Endothelial cell of umbilical vein (primary cell): ENCODE results near the gene UNCX. TPM values are rescaled to one million over a fixed set of nuclear protein-coding genes. Genes with fewer than 3 reads are reported as not detected.
A peak's percentile ranks its signal among the peaks of the same experiment; 100 is the strongest.

Experiments used
- BruUV-seq: library from RNA; stranded (reverse); fragments of 400-500 nt; replicated peaks from 2 replicates; lab custom pipeline; 2021; lab: Mats Ljungman, UMichigan
- CTCF ChIA-PET: fragments of 300-600, 350-600 bp; sonication (Branson Sonifier 250); formaldehyde crosslinking; loops from one replicate; lab custom pipeline; 2021; ENCODE audit warnings: antibody characterized with exemption, inconsistent platforms; lab: Charles Lee
- POLR2A ChIA-PET: fragments of 300-600, 350-600 bp; sonication (Branson Sonifier 250); formaldehyde crosslinking; loops from one replicate; lab custom pipeline; 2021; ENCODE audit warnings: antibody characterized with exemption, inconsistent platforms; lab: Charles Lee
- DNase-seq: peaks from one replicate; pipeline ENCODE4 v3.0.0-alpha.2; 2011; ENCODE audit warnings: low read depth, low spot score
- FAIRE-seq: peaks from 2 replicates; lab custom pipeline; 2011; peaks lifted over from hg19 to GRCh38; lab: Jason Lieb, UNC
- H2AFZ ChIP-seq: 2 replicates; pipeline ENCODE4 v1.6.0; 2012; ENCODE audit warnings: low read depth, low read length, control low read depth, inconsistent platforms
- H3K27ac ChIP-seq: 2 replicates; pipeline ENCODE4 v1.5.1; 2011; ENCODE audit warnings: low read depth, mild to moderate bottlenecking, control low read depth, low read length, moderate library complexity; ENCODE audit not compliant: insufficient read depth
- H3K27me3 ChIP-seq, 2 experiments: 2 replicates each; pipeline versions ENCODE4 v1.6.0 to v1.6.1; 2011; ENCODE audit warnings: low read length in 2 of 2, mixed read lengths in 1 of 2; ENCODE audit not compliant: control insufficient read depth in 2 of 2, insufficient read depth in 2 of 2
- H3K36me3 ChIP-seq, 2 experiments: 2 replicates in 1 of 2; 3 replicates in 1 of 2; pipeline ENCODE4 v1.5.1; 2011; ENCODE audit warnings: low read length in 2 of 2, mild to moderate bottlenecking in 1 of 2, moderate library complexity in 1 of 2; ENCODE audit not compliant: control insufficient read depth in 2 of 2, insufficient read depth in 2 of 2; ENCODE audit errors: extremely low read depth in 1 of 2
- H3K4me1 ChIP-seq: 3 replicates; pipeline ENCODE4 v1.5.1; 2011; ENCODE audit warnings: mild to moderate bottlenecking, low read length; ENCODE audit not compliant: control insufficient read depth, insufficient read depth; ENCODE audit errors: extremely low read depth
- H3K4me2 ChIP-seq: 2 replicates; pipeline ENCODE4 v1.6.1; 2011; ENCODE audit warnings: low read length, control low read depth, mixed read lengths; ENCODE audit not compliant: insufficient read depth
- H3K4me3 ChIP-seq, 3 experiments: fragments of 200-600 bp in 1 of 3; sonication (generic), shearing (Covaris generic) in 1 of 3; replicated peaks in 1 of 3; 2 replicates each; pipeline ENCODE4 v1.5.1; 2011 to 2016; ENCODE audit warnings: control low read depth in 3 of 3, low read length in 3 of 3, mild to moderate bottlenecking in 2 of 3, inconsistent platforms in 1 of 3, low read depth in 1 of 3, moderate library complexity in 1 of 3; ENCODE audit not compliant: insufficient read depth in 1 of 3
- H3K79me2 ChIP-seq: 2 replicates; pipeline ENCODE4 v1.6.0; 2012; ENCODE audit warnings: low read length, inconsistent platforms; ENCODE audit not compliant: control insufficient read depth, insufficient read depth
- H3K9ac ChIP-seq: replicated peaks from 2 replicates; pipeline ENCODE3; 2011; ENCODE audit warnings: low read length, control low read depth; ENCODE audit not compliant: insufficient read depth; ENCODE audit errors: extremely low read depth
- H3K9me1 ChIP-seq: replicated peaks from 3 replicates; pipeline ENCODE4 v1.6.0; 2011; ENCODE audit warnings: mild to moderate bottlenecking, low read length; ENCODE audit not compliant: control insufficient read depth, insufficient read depth; ENCODE audit errors: extremely low read depth
- H3K9me3 ChIP-seq: replicated peaks from 2 replicates; pipeline ENCODE4 v1.5.1; 2012; ENCODE audit warnings: low read length, inconsistent platforms; ENCODE audit not compliant: control insufficient read depth, insufficient read depth
- H4K20me1 ChIP-seq: replicated peaks from 2 replicates; pipeline ENCODE3; 2011; ENCODE audit warnings: mild to moderate bottlenecking, low read length; ENCODE audit not compliant: control insufficient read depth, insufficient read depth; ENCODE audit errors: extremely low read depth
- EZH2 ChIP-seq: IDR thresholded peaks from 2 replicates; pipeline ENCODE4 v1.6.1; 2012; ENCODE audit warnings: borderline replicate concordance, low read depth, mild to moderate bottlenecking, moderate library complexity, low read length, inconsistent platforms; ENCODE audit not compliant: severe bottlenecking
- FOS ChIP-seq: IDR thresholded peaks from 2 replicates; pipeline ENCODE4 v1.6.1; 2011; ENCODE audit warnings: mild to moderate bottlenecking, low read length, moderate library complexity, borderline replicate concordance; ENCODE audit not compliant: insufficient read depth
- GATA2 ChIP-seq: IDR thresholded peaks from 2 replicates; pipeline ENCODE4 v1.7.0; 2011; ENCODE audit warnings: low read depth, mild to moderate bottlenecking, moderate library complexity, mixed read lengths, low read length; ENCODE audit not compliant: insufficient read length, insufficient read depth
- JUN ChIP-seq: IDR thresholded peaks from 2 replicates; pipeline ENCODE4 v1.6.1; 2011; ENCODE audit warnings: borderline replicate concordance, low read depth; ENCODE audit not compliant: insufficient read length, insufficient read depth
- MYC ChIP-seq: IDR thresholded peaks from one replicate; pipeline ENCODE4 v1.6.1; 2011; ENCODE audit warnings: mild to moderate bottlenecking, low read depth, low read length
- POLR2A ChIP-seq: IDR thresholded peaks from 2 replicates; pipeline ENCODE4 v1.6.1; 2012; ENCODE audit warnings: low read depth, mild to moderate bottlenecking, control low read depth, low read length
- POLR2AphosphoS5 ChIP-seq: IDR thresholded peaks from 2 replicates; pipeline ENCODE4 v1.6.1; 2012; ENCODE audit warnings: low read depth, mild to moderate bottlenecking, control low read depth, low read length, moderate library complexity; ENCODE audit not compliant: insufficient read depth
- dilution Hi-C: fragments of 300-500 bp; cut with MboI; formaldehyde crosslinking; loops from one replicate; pipeline ENCODE4 v1.15.0; 2019; ENCODE audit warnings: low sequenced_read_pairs; ENCODE audit not compliant: extremely low pct_ligation_motif_present
- intact Hi-C: fragments of 100-400 bp; cut with micrococcal nuclease; formaldehyde crosslinking; loops from one replicate; pipeline ENCODE4 v1.10.0; 2022
- polyA plus RNA-seq, 4 experiments: library from polyadenylated mRNA; depleted of rRNA in 3 of 4; stranded (reverse) in 3 of 4; unstranded in 1 of 4; fragments of >200 nt; gene quantifications; 2 replicates each; pipeline versions ENCODE4 v1.2.1 to v1.2.3, GENCODE V29; 2011 to 2012; ENCODE audit warnings: missing spikeins in 1 of 4
- total RNA-seq: library from RNA; stranded (reverse); gene quantifications from 2 replicates; pipeline ENCODE4 v1.2.3, GENCODE V29; 2021
- TF ChIP-seq, protein P1 (sequence below): IDR thresholded peaks from 2 replicates; pipeline ENCODE4 v1.6.1; 2011; ENCODE audit not compliant: insufficient read depth, insufficient read length
- TF ChIP-seq, protein P2 (sequence below), 2 donors: IDR thresholded peaks; 1 replicate in 1 of 2; 2 replicates in 1 of 2; pipeline ENCODE4 v1.5.1; 2011; ENCODE audit warnings: low read length in 2 of 2, mild to moderate bottlenecking in 2 of 2, moderate library complexity in 2 of 2, control low read depth in 1 of 2, inconsistent platforms in 1 of 2, low read depth in 1 of 2; ENCODE audit not compliant: insufficient read depth in 1 of 2; ENCODE audit errors: extremely low read depth in 1 of 2

Gene UNCX
- total and polyA plus RNA-seq, 2 donors (not counting 3 experiments of a cell fraction or from before 2014, with no cell fraction given), result not detected

DNA sequence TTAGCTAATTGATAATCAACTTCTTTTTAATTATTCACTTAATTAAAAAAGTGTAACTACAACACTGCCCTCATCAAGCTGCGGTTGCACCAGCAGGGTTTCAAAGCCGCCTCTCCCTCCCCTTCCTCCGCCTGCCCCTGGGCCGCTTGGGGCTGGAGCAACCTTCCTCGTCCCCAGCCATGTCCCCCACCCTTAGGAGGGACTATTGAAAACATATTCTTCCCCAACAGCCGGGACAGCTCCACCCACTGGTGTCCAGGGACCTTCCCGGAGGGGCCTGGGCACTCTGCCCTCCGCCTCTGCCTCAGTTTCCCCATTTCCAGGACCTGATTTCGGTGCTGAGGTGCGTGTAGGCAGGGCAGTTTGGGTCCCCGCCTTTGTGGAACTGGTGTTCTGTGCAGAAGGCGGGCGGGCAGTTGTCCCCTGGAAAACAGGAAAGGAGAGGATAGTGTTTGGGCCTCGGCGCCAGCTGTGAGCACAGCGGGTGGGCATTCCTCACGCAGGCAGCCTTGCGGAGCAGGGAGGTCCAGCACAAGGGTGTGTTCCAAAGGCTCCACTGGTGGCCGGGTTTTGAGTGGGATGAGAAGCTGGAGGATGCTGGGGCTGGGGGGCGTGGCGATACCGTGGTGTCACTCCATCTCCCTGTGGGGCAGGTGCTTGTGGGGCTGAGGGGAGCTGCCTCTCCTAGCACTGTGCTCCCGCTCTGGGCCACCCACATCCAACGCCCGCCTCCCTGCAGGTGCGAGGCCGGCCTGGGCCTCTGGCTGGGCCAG, 15.7 kb downstream of the UNCX start:
- Histone ChIP-seq H2AFZ (no peak overlapping the region), H3K9me3 (no peaks in the 10 kb centered on the region), H3K27ac (no peak overlapping the region), H3K4me1 (no peaks in the 10 kb centered on the region), H3K9me1 (no peaks in the 10 kb centered on the region), H3K9ac (no peak overlapping the region), H3K27me3 (peaks cover 59 to 71% of the 10 kb centered on the region in 2 experiments), H4K20me1 (no peaks in the 10 kb centered on the region), H3K79me2 (no peaks in the 10 kb centered on the region), H3K4me2 (no peak overlapping the region), H3K36me3 (no peaks in the 10 kb centered on the region), H3K4me3 (no peak overlapping the region)
- FAIRE-seq, result no peak
- ChIA-PET POLR2A (no interaction called here), CTCF (interaction anchor here (1.0 to 1.8 kb wide), 3 partner anchors 8 to 184 kb away, joined by 3 to 5 read pairs (median 3); no protein-coding TSS in a partner anchor)
- BruUV-seq, result no TSS peak
- DNase-seq, result no peak
- dilution Hi-C loops, result no loop called here
- intact Hi-C loops, result no loop called here
- TF ChIP-seq, protein P1, sequence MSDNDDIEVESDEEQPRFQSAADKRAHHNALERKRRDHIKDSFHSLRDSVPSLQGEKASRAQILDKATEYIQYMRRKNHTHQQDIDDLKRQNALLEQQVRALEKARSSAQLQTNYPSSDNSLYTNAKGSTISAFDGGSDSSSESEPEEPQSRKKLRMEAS, result no peak
- TF ChIP-seq GATA2, result no peak
- TF ChIP-seq POLR2A, result no peak
- no peak for TF ChIP-seq POLR2AphosphoS5
- TF ChIP-seq EZH2, result peak; percentile 83

DNA sequence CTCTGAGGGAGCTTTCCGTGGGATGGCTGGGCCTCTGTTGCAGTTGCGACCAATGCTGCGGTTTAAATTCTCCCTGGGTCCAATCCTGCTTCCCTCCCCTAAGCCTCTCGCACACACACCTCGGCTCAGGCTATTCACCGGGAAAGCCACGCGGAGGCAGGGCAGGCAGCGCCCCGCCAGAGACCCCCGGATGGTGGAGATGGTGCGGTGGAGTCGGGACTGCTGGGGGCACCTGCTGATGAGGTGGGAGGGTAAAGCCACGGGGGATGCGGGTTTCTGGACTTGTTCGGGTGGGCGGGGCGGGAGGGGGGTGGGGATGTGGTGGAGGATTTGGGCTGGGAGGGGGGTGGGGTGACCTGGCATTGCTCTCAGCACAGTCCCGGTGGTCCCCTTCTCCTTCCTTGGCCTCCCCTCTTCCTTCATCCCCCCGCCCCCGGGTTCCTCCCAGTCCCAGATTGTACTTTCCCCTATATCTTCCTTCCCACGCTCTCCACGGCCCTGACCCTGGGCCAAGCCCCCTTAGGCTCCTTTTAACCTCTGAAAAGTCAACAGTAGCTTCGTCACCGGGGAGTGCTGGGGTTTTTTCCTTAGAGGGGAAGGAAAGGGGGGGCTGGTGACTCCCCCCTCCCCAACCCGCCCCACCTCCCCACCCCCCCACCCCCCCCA, 16.4 kb downstream of the UNCX start:
- Histone ChIP-seq H3K27me3 (peaks cover 53 to 64% of the 10 kb centered on the region in 2 experiments), H3K9me1 (no peaks in the 10 kb centered on the region), H2AFZ (no peak overlapping the region), H4K20me1 (no peaks in the 10 kb centered on the region), H3K4me1 (no peaks in the 10 kb centered on the region), H3K79me2 (no peaks in the 10 kb centered on the region), H3K4me2 (no peak overlapping the region), H3K9me3 (no peaks in the 10 kb centered on the region), H3K4me3 (no peak overlapping the region), H3K9ac (no peak overlapping the region), H3K27ac (no peak overlapping the region), H3K36me3 (no peaks in the 10 kb centered on the region)
- no TSS peak for BruUV-seq
- TF ChIP-seq POLR2AphosphoS5 (no peak), EZH2 (no peak), JUN (no peak), FOS (no peak), MYC (no peak), GATA2 (no peak), POLR2A (no peak)
- TF ChIP-seq, protein P1, result no peak
- TF ChIP-seq, protein P2, sequence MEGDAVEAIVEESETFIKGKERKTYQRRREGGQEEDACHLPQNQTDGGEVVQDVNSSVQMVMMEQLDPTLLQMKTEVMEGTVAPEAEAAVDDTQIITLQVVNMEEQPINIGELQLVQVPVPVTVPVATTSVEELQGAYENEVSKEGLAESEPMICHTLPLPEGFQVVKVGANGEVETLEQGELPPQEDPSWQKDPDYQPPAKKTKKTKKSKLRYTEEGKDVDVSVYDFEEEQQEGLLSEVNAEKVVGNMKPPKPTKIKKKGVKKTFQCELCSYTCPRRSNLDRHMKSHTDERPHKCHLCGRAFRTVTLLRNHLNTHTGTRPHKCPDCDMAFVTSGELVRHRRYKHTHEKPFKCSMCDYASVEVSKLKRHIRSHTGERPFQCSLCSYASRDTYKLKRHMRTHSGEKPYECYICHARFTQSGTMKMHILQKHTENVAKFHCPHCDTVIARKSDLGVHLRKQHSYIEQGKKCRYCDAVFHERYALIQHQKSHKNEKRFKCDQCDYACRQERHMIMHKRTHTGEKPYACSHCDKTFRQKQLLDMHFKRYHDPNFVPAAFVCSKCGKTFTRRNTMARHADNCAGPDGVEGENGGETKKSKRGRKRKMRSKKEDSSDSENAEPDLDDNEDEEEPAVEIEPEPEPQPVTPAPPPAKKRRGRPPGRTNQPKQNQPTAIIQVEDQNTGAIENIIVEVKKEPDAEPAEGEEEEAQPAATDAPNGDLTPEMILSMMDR (IDR thresholded peaks at IDR 0.05; ENCODE audit: extremely low read depth in 1 of 2, insufficient read depth in 1 of 2, low read depth in 1 of 2, low read length in 2 of 2), result no peak
- ChIA-PET CTCF (interaction anchor here (1.0 to 1.8 kb wide), 2 partner anchors 9 to 124 kb away, joined by 3 to 5 read pairs; no protein-coding TSS in a partner anchor), POLR2A (no interaction called here)
- intact Hi-C loops, result no loop called here
- FAIRE-seq, result no peak
- DNase-seq, result no peak
- dilution Hi-C loops, result no loop called here
